K562 (cell line): ENCODE results near the gene POLR2L. TPM values are rescaled to one million over a fixed set of nuclear protein-coding genes. Genes with fewer than 3 reads are reported as not detected.
A peak's percentile ranks its signal among the peaks of the same experiment; 100 is the strongest.

Experiments used
- ATF7 ChIP-seq: fragments of 450-650 bp; IDR thresholded peaks from 2 replicates; pipeline ENCODE4 v1.7.1; 2014; ENCODE audit warnings: mild to moderate bottlenecking, moderate library complexity
- CCAR2 ChIP-seq: fragments of 200-400 bp; formaldehyde crosslinking; IDR thresholded peaks from 2 replicates; pipeline ENCODE4 v1.6.1; 2017; ENCODE audit warnings: mild to moderate bottlenecking, low read depth, low read length
- GTF3C2 ChIP-seq: IDR thresholded peaks from 3 replicates; pipeline ENCODE4 v1.6.1; 2011; ENCODE audit warnings: borderline replicate concordance, mild to moderate bottlenecking, moderate library complexity; ENCODE audit not compliant: insufficient read length; ENCODE audit errors: extremely low read depth
- HINFP ChIP-seq: fragments of 450-650 bp; conservative IDR thresholded peaks from 2 replicates; pipeline ENCODE4 v1.6.1; 2016; ENCODE audit warnings: missing genetic modification characterization, low read depth, mild to moderate bottlenecking, control low read depth, missing compliant biosample characterization
- HMG20A ChIP-seq: fragments of 450-650 bp; formaldehyde crosslinking; conservative IDR thresholded peaks from 2 replicates; pipeline ENCODE4 v1.4.0; 2020; ENCODE audit warnings: mild to moderate bottlenecking, mixed read lengths
- HMGN3 ChIP-seq: IDR thresholded peaks from 2 replicates; pipeline ENCODE4 v1.6.1; 2011; ENCODE audit warnings: borderline replicate concordance, low read depth, mild to moderate bottlenecking, mixed read lengths, low read length; ENCODE audit not compliant: insufficient read length; ENCODE audit errors: extremely low read depth
- KAT8 ChIP-seq: fragments of 450-650 bp; IDR thresholded peaks from 2 replicates; pipeline ENCODE4 v1.6.1; 2016; ENCODE audit warnings: low read depth, mild to moderate bottlenecking
- MAZ ChIP-seq, 2 experiments: fragments of 450-650 bp in 1 of 2; sonication (generic) in 1 of 2; formaldehyde crosslinking; IDR thresholded peaks in 1 of 2; conservative IDR thresholded peaks in 1 of 2; 2 replicates each; pipeline versions ENCODE4 v1.4.0 to v1.5.0; 2020; ENCODE audit warnings: mild to moderate bottlenecking in 1 of 2, missing genetic modification reagents in 1 of 2
- MCM7 ChIP-seq, 2 experiments: fragments of 450-650 bp; IDR thresholded peaks; 2 replicates each; pipeline ENCODE4 v1.6.1; 2016 to 2018
- POLR2G ChIP-seq: fragments of 200-400 bp; formaldehyde crosslinking; IDR thresholded peaks from 2 replicates; pipeline ENCODE4 v1.6.1; 2017; ENCODE audit warnings: low read depth, mild to moderate bottlenecking, antibody characterized with exemption, low read length, moderate library complexity
- RBBP5 ChIP-seq: fragments of 200-600 bp; sonication (generic); IDR thresholded peaks from 2 replicates; pipeline ENCODE4 v1.6.1; 2012; ENCODE audit warnings: borderline replicate concordance, mild to moderate bottlenecking, low read length, control low read depth, inconsistent platforms; ENCODE audit not compliant: insufficient read depth, poor library complexity, severe bottlenecking
- SAFB ChIP-seq: fragments of 200-400 bp; formaldehyde crosslinking; IDR thresholded peaks from 2 replicates; pipeline ENCODE4 v1.6.1; 2017; ENCODE audit warnings: low read depth, low read length, borderline replicate concordance
- THRB ChIP-seq: fragments of 450-650 bp; formaldehyde crosslinking; conservative IDR thresholded peaks from 2 replicates; pipeline ENCODE4 v1.4.0; 2022; ENCODE audit warnings: mild to moderate bottlenecking, missing genetic modification characterization
- YBX1 ChIP-seq: fragments of 450-650 bp; IDR thresholded peaks from 2 replicates; pipeline ENCODE4 v1.7.1; 2016; ENCODE audit warnings: mild to moderate bottlenecking
- ZBTB7A ChIP-seq: IDR thresholded peaks from 2 replicates; pipeline ENCODE4 v1.6.1; 2011; ENCODE audit warnings: low read depth, mild to moderate bottlenecking, low read length, moderate library complexity, borderline replicate concordance; ENCODE audit not compliant: control insufficient read depth
- ZNF395 ChIP-seq: fragments of 200-800 bp; sonication (Bioruptor generic); IDR thresholded peaks from 2 replicates; pipeline ENCODE4 v1.6.1; 2017; ENCODE audit warnings: missing genetic modification characterization, missing compliant biosample characterization
- ZNF655 ChIP-seq: fragments of 250-450 bp; sonication (Bioruptor Pico); IDR thresholded peaks from 2 replicates; pipeline ENCODE4 v1.5.0; 2021
- ZNF696 ChIP-seq: fragments of 250-450 bp; sonication (Bioruptor Pico); conservative IDR thresholded peaks from 2 replicates; pipeline ENCODE4 v1.4.0; 2020; ENCODE audit warnings: mild to moderate bottlenecking, moderate library complexity
- ZSCAN29 ChIP-seq: fragments of 450-650 bp; IDR thresholded peaks from 2 replicates; pipeline ENCODE4 v1.6.1; 2017
- polyA plus RNA-seq, 8 experiments: library from polyadenylated mRNA; depleted of rRNA in 4 of 8; stranded (reverse) in 5 of 8; unstranded in 3 of 8; fragments of >200 nt; fragmentation: Nextera tagmentation in 2 of 8; fragmentation: Illumina TruSeq in 1 of 8; extraction: Ambion mirVana in 2 of 8; extraction: Trizol in 1 of 8; gene quantifications; 2 replicates each; pipeline versions ENCODE4 v1.2.1 to v1.2.3, GENCODE V29; 2011 to 2014; ENCODE audit warnings: inconsistent platforms in 1 of 8, missing spikeins in 1 of 8
- total RNA-seq, 7 experiments: library from RNA; depleted of rRNA in 6 of 7; stranded (reverse); fragments of >200 nt in 6 of 7; fragmentation: Illumina TruSeq in 2 of 7; extraction: Trizol in 2 of 7; gene quantifications; 2 replicates each; pipeline versions ENCODE4 v1.2.1 to v1.2.3, GENCODE V29; 2011 to 2021; ENCODE audit warnings: low replicate concordance in 1 of 7

The POLR2L gene
- total and polyA plus RNA-seq, 9 of the 15 experiments (the other 6 are each of a cell fraction or from before 2014, with no cell fraction given): 38.3 to 688 (median 108) TPM

- TF ChIP-seq CCAR2: no peak
- peak; percentile 91 for TF ChIP-seq SAFB
- no peak for TF ChIP-seq RBBP5
- no peak for TF ChIP-seq YBX1
- no peak for TF ChIP-seq MCM7 (IDR thresholded peaks at IDR 0.05)
- TF ChIP-seq HMGN3: peak; percentile 54
- TF ChIP-seq HMG20A (CRISPR knock-in tag): no peak
- peak; percentile 93; the same call in 1 of the 2 replicates for TF ChIP-seq ZBTB7A
- TF ChIP-seq HINFP (tag): no peak
- no peak for TF ChIP-seq KAT8
- peak; percentile 68; the same call in 1 of the 2 replicates for TF ChIP-seq ZNF395 (CRISPR knock-in tag)
- TF ChIP-seq MAZ (CRISPR knock-in tag; conservative IDR thresholded peaks at IDR 0.05 in 1 of 2, IDR thresholded peaks at IDR 0.05 in 1 of 2): peak in 1 of 2 experiments; percentile 27; a peak in 1 of 4 replicates
- no peak for TF ChIP-seq GTF3C2
- no peak for TF ChIP-seq ZNF696 (CRISPR knock-in tag)
- TF ChIP-seq THRB (CRISPR knock-in tag): no peak
- no peak for TF ChIP-seq ZNF655
- TF ChIP-seq POLR2G: peak; percentile 35; the same call in 1 of the 2 replicates
- no peak for TF ChIP-seq ZSCAN29
- TF ChIP-seq ATF7: no peak
Measured at GRCh38 chr11:798093-798713, 44.1 kb downstream of the POLR2L start, which contains the start of gene SLC25A22 (continued).
